PC-3 (cell line): ENCODE results near the gene HMCN1. TPM values are rescaled to one million over a fixed set of nuclear protein-coding genes. Genes with fewer than 3 reads are reported as not detected.

Experiments used
- ATAC-seq: fragments of 200-7000 bp; cut with Tn5 transposase; 2 replicates; pipeline ENCODE4 v1.9.1; 2020; ENCODE audit warnings: mild to moderate bottlenecking, moderate library complexity
- BruUV-seq: library from RNA; stranded (reverse); fragments of 400-500 nt; replicated peaks from 2 replicates; lab custom pipeline; 2021; lab: Mats Ljungman, UMichigan
- CTCF ChIA-PET: fragments of 300-600 bp; sonication (Branson Sonifier 250); formaldehyde crosslinking; loops from one replicate; lab custom pipeline; 2022; ENCODE audit warnings: antibody characterized with exemption; lab: Charles Lee
- POLR2A ChIA-PET: fragments of 300-600 bp; sonication (Branson Sonifier 250); formaldehyde crosslinking; loops from one replicate; lab custom pipeline; 2022; ENCODE audit warnings: antibody characterized with exemption; ENCODE audit not compliant: unreplicated experiment; lab: Charles Lee
- DNase-seq: peaks from one replicate; pipeline ENCODE4 v3.0.0-alpha.2; 2015
- H2AFZ ChIP-seq: fragments of 300-600 bp; sonication (generic); 2 replicates; pipeline ENCODE4 v1.6.0; 2016; ENCODE audit warnings: antibody characterized with exemption, low read length
- H3F3A ChIP-seq: fragments of 300-600 bp; sonication (generic); one replicate; pipeline ENCODE4 v1.6.0; 2017; ENCODE audit warnings: antibody characterized with exemption, low read length, control low read depth, mild to moderate bottlenecking; ENCODE audit not compliant: unreplicated experiment
- H3K27ac ChIP-seq: fragments of 300-600 bp; sonication (generic); 2 replicates; pipeline ENCODE4 v1.5.1; 2016; ENCODE audit warnings: mild to moderate bottlenecking, low read length
- H3K27me3 ChIP-seq: fragments of 300-600 bp; sonication (generic); 2 replicates; pipeline ENCODE4 v1.6.1; 2016; ENCODE audit warnings: low read length, mixed read lengths
- H3K36me3 ChIP-seq: fragments of 300-600 bp; sonication (generic); 2 replicates; pipeline ENCODE4 v1.6.1; 2016; ENCODE audit warnings: low read depth, mixed run types, low read length, mixed read lengths
- H3K4me1 ChIP-seq: fragments of 300-600 bp; sonication (generic); 2 replicates; pipeline ENCODE4 v1.5.1; 2016; ENCODE audit warnings: low read length; ENCODE audit not compliant: insufficient read depth
- H3K4me2 ChIP-seq: fragments of 300-600 bp; sonication (generic); 2 replicates; pipeline ENCODE4 v1.6.0; 2016; ENCODE audit warnings: low read length
- H3K4me3 ChIP-seq: fragments of 300-600 bp; sonication (generic); 2 replicates; pipeline ENCODE4 v1.5.1; 2016; ENCODE audit warnings: mild to moderate bottlenecking, low read length, mixed read lengths
- H3K79me2 ChIP-seq: fragments of 300-600 bp; sonication (generic); 2 replicates; pipeline ENCODE4 v1.6.1; 2017; ENCODE audit warnings: low read length, mixed read lengths
- H3K9ac ChIP-seq: fragments of 300-600 bp; sonication (generic); 2 replicates; pipeline ENCODE4 v1.6.0; 2016; ENCODE audit warnings: mild to moderate bottlenecking, low read length
- H3K9me2 ChIP-seq: fragments of 300-600 bp; sonication (generic); replicated peaks from 2 replicates; pipeline ENCODE4 v1.6.1; 2016; ENCODE audit warnings: mixed run types, low read length, mixed read lengths
- H3K9me3 ChIP-seq: fragments of 300-600 bp; sonication (generic); 2 replicates; pipeline ENCODE4 v1.6.1; 2016; ENCODE audit warnings: low read length, mixed read lengths
- H4K20me1 ChIP-seq: fragments of 300-600 bp; sonication (generic); 2 replicates; pipeline ENCODE4 v1.6.1; 2016; ENCODE audit warnings: low read length, mixed read lengths
- EZH2 ChIP-seq: fragments of 300-600 bp; sonication (generic); IDR thresholded peaks from one replicate; pipeline ENCODE4 v1.6.1; 2017; ENCODE audit warnings: antibody characterized with exemption, mild to moderate bottlenecking, low read length; ENCODE audit not compliant: unreplicated experiment
- EZH2phosphoT487 ChIP-seq: fragments of 300-600 bp; sonication (generic); IDR thresholded peaks from 2 replicates; pipeline ENCODE4 v1.6.1; 2018; ENCODE audit warnings: mild to moderate bottlenecking, antibody characterized with exemption, low read length, borderline replicate concordance
- intact Hi-C: fragments of 100-400 bp; cut with micrococcal nuclease; formaldehyde crosslinking; loops from 2 replicates; pipeline ENCODE4 v1.9.0; 2023
- total RNA-seq: library from RNA; depleted of rRNA; stranded (reverse); fragments of >200 nt; gene quantifications from 2 replicates; pipeline ENCODE4 v1.2.3, GENCODE V29; 2014
- TF ChIP-seq, protein P1 (sequence below): fragments of 300-600 bp; sonication (generic); conservative IDR thresholded peaks from 2 replicates; pipeline ENCODE4 v1.5.1; 2017; ENCODE audit warnings: antibody characterized with exemption, low read depth, mild to moderate bottlenecking, low read length

The HMCN1 gene
- total RNA-seq, 1 experiment from 2014 or later = 0.66 TPM

DNA sequence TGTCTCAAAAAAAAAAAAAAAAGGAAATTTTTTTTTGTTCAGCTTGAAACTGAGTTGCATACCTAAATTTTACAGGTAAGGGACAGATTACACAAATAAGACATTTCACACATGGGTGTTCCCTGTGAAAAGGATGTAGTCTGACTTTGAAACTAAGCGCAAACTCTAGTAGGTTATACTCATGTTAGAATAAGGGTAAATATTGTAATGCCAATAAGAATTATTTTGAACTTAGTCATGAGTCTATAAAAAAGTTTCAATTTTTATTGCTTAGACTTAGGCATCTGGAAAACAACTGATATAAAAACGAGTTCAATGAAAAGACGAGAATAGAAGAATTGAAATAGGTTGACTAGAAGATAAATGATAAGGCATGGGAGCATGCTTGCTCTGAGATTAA is 122.3 kb downstream of the HMCN1 start:
- no TSS peak for BruUV-seq
- CTCF ChIA-PET = no interaction called here
- H3K9me3 ChIP-seq = no peaks in the 10 kb centered on the region
- H3K9me2 ChIP-seq = no peaks in the 10 kb centered on the region
- ATAC-seq (peak; percentile 64), DNase-seq (peak; percentile 77)
- TF ChIP-seq, protein P1, sequence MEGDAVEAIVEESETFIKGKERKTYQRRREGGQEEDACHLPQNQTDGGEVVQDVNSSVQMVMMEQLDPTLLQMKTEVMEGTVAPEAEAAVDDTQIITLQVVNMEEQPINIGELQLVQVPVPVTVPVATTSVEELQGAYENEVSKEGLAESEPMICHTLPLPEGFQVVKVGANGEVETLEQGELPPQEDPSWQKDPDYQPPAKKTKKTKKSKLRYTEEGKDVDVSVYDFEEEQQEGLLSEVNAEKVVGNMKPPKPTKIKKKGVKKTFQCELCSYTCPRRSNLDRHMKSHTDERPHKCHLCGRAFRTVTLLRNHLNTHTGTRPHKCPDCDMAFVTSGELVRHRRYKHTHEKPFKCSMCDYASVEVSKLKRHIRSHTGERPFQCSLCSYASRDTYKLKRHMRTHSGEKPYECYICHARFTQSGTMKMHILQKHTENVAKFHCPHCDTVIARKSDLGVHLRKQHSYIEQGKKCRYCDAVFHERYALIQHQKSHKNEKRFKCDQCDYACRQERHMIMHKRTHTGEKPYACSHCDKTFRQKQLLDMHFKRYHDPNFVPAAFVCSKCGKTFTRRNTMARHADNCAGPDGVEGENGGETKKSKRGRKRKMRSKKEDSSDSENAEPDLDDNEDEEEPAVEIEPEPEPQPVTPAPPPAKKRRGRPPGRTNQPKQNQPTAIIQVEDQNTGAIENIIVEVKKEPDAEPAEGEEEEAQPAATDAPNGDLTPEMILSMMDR = no peak
- TF ChIP-seq EZH2phosphoT487 = no peak
- no peak for TF ChIP-seq EZH2
- peak overlapping the region; percentile 69 for H3K9ac ChIP-seq
- POLR2A ChIA-PET = no interaction called here
- no peaks in the 10 kb centered on the region for H3K27me3 ChIP-seq
- H3K4me1 ChIP-seq = peaks cover 56% of the 10 kb centered on the region
- H3K27ac ChIP-seq = peak overlapping the region; percentile 91
- peak overlapping the region; percentile 90 for H3K4me2 ChIP-seq
- H3F3A ChIP-seq = peaks cover 14% of the 10 kb centered on the region
- intact Hi-C loops = loop anchor here (5.0 kb wide), 1 partner anchor 226 kb away; no protein-coding TSS in a partner anchor
- H4K20me1 ChIP-seq = no peaks in the 10 kb centered on the region
- H3K79me2 ChIP-seq = no peaks in the 10 kb centered on the region
- no peaks in the 10 kb centered on the region for H3K36me3 ChIP-seq
- peak overlapping the region; percentile 64 for H3K4me3 ChIP-seq
- peak overlapping the region; percentile 61 for H2AFZ ChIP-seq

DNA sequence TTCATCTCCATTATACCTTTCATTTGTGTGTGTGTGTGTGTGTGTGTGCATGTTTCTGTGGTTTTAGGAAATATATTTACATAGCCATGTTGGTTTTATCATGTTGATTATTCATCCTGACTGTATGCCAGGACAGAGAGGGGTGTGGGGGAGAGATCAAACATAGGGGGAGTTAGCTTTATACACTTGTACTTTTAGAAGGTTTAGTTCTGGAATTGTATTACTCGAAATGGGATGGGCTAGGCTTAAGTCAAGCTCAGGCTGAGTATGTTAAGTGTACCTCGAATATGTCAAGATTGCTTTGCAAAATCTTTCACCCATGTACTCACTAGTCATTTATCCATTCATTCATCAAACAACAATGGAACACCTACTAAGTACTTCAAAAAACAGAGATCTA is 123.3 kb downstream of the HMCN1 start:
- no peaks in the 10 kb centered on the region for H3K9me2 ChIP-seq
- ChIA-PET CTCF (interaction anchor here (0.5 kb wide), 1 partner anchor 199 kb away, joined by 7 read pairs; no protein-coding TSS in a partner anchor), POLR2A (interaction anchor here (0.6 kb wide), 1 partner anchor 121 kb away, joined by 13 read pairs; no protein-coding TSS in a partner anchor)
- TF ChIP-seq, protein P1 = no peak
- no peak for TF ChIP-seq EZH2
- TF ChIP-seq EZH2phosphoT487 = no peak
- H3K9ac ChIP-seq = peak overlapping the region; percentile 69
- intact Hi-C loops = loop anchor here (5.0 kb wide), 1 partner anchor 225 kb away; no protein-coding TSS in a partner anchor
- H3K27ac ChIP-seq = peak overlapping the region; percentile 91
- peaks cover 64% of the 10 kb centered on the region for H3K4me1 ChIP-seq
- no peaks in the 10 kb centered on the region for H3K36me3 ChIP-seq
- H4K20me1 ChIP-seq = no peaks in the 10 kb centered on the region
- BruUV-seq = no TSS peak
- no peaks in the 10 kb centered on the region for H3K27me3 ChIP-seq
- H3K4me3 ChIP-seq = peak overlapping the region; percentile 64; the same call in 1 of the 2 replicates
- H2AFZ ChIP-seq = no peak overlapping the region
- peaks cover 14% of the 10 kb centered on the region for H3F3A ChIP-seq
- H3K4me2 ChIP-seq = peak overlapping the region; percentile 90
- no peaks in the 10 kb centered on the region for H3K79me2 ChIP-seq
- H3K9me3 ChIP-seq = no peaks in the 10 kb centered on the region
- ATAC-seq (peak; percentile 68), DNase-seq (peak; percentile 88)

DNA sequence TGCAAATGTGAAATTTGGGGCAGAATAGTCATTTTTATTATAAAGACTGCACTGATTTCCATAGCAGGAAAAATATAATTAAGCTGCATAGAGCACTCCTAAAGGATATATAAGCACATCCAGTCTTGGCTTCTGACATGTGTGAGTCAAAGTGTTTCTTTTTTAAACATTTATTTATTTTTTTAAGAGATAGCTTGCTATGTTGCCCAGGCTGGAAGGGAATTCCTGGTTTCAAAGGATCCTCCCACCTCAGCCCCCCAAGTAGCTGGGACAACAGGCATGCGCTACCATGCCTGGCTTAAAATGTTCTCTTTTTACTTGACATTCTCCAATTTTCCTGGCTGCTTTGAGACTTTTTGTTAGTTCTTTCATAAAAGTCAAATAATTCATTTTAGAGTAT is 126.1 kb downstream of the HMCN1 start:
- TF ChIP-seq, protein P1 = no peak
- TF ChIP-seq EZH2phosphoT487 = no peak
- TF ChIP-seq EZH2 = no peak
- BruUV-seq = no TSS peak
- Histone ChIP-seq H3K79me2 (no peaks in the 10 kb centered on the region), H3K4me3 (no peak overlapping the region), H3K36me3 (no peaks in the 10 kb centered on the region), H3K4me2 (no peak overlapping the region), H3K4me1 (peaks cover 55% of the 10 kb centered on the region), H3K9ac (no peak overlapping the region), H4K20me1 (no peaks in the 10 kb centered on the region), H3K9me3 (no peaks in the 10 kb centered on the region), H3K9me2 (no peaks in the 10 kb centered on the region), H2AFZ (no peak overlapping the region), H3K27me3 (no peaks in the 10 kb centered on the region), H3F3A (peaks cover 14% of the 10 kb centered on the region), H3K27ac (no peak overlapping the region)
- DNase-seq = no peak
- CTCF ChIA-PET = no interaction called here
- no peak for ATAC-seq
- intact Hi-C loops = no loop called here
- POLR2A ChIA-PET = no interaction called here
